Activated CD4-positive, alpha-beta T cell treated with anti-CD3 and anti-CD28 coated beads for 48 hours (primary cell): Measurements from ENCODE around the gene IL13RA1.
A peak's percentile ranks its signal among the peaks of the same experiment; 100 is the strongest.
"Not testable (repeated sequence)": the region's sequence is repeated elsewhere in the genome, so short reads cannot be mapped to it uniquely, and the experiment has no call there.

Experiments
- DNase-seq: peaks from one replicate; pipeline ENCODE4 v3.0.0-alpha.2; 2020

The IL13RA1 gene

DNA sequence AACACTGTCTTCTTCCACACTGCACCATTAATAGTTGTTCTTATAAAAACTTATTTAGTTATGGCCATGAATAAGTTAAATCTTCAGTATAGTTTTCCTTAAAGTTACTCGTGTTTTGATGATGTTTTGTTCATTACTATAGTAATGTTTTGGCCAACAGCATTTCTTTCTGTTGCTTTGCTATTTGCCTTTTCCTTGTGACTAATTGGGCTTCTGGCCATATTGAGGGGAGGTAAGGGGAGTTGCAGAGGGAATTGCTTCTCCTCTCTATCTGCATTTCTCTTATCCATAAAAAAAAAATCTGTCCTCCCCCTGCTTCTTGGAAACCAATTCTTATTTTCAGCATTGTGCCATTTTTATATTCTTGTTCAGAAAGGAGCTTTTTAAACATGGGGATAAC, 53.5 kb downstream of the IL13RA1 start:
- no peak for DNase-seq

GRCh38 chrX:118795528-118796280, 68.3 kb downstream of the IL13RA1 start:
- no peak for DNase-seq

- DNase-seq, result no peak
Observed at GRCh38 chrX:118802857-118803256, 75.5 kb downstream of the IL13RA1 start.

- peak; percentile 40 for DNase-seq
Observed at GRCh38 chrX:118807151-118808017, 80.0 kb downstream of the IL13RA1 start.

- not testable (repeated sequence) for DNase-seq
Observed at GRCh38 chrX:118817257-118817656, 89.9 kb downstream of the IL13RA1 start.

DNA sequence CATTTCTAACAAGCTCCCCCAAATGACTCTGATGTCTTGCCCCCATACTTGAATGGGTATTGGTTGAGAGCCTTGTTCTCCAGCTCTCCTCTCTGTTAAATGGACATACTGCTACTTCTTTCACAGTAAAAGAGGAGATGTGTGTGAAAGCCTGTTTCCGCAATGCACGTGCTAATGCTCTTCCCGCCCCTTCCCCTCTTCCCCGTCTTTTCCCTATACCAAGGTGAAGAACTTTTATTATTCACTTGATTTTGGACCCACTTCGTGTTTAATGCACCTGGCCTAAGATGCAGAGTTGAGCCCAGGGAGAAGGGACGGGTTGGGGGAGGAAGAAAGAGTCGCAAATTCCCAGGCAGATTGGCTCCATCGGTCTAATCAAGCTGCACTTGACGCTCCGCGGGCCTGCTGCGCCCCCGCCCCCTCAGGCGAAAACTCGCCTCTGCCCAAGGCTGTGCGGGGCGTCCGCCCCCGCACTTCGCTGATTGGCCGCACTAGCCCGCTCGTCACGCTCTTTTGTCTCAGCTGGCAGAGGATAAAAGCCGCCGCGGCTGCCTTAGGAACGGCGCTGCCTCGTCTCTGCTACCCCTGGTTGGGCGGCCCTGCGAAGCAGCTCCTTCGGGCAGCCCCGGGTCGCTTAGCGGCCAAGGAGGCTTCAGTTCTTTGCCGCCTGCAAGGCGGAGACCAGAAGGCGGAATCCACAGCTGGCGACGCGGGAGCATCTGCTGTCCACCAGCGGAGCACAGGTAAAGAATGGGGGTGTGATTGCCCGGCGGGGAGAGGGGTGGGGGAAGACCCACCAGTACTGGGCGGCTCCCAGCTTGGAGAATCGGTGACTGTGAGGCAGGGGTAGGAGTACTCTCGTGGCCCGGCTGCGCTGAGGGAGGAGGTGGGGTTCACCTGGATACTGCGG, 96.1 kb downstream of the IL13RA1 start, which contains the start of gene ZCCHC12:
TSS of gene ZCCHC12 (plus strand) at position 562 of the 910 bp plus-strand sequence. CDS start 1,421 bp downstream, outside the sequence.
- DNase-seq, result peak; percentile 38

DNA sequence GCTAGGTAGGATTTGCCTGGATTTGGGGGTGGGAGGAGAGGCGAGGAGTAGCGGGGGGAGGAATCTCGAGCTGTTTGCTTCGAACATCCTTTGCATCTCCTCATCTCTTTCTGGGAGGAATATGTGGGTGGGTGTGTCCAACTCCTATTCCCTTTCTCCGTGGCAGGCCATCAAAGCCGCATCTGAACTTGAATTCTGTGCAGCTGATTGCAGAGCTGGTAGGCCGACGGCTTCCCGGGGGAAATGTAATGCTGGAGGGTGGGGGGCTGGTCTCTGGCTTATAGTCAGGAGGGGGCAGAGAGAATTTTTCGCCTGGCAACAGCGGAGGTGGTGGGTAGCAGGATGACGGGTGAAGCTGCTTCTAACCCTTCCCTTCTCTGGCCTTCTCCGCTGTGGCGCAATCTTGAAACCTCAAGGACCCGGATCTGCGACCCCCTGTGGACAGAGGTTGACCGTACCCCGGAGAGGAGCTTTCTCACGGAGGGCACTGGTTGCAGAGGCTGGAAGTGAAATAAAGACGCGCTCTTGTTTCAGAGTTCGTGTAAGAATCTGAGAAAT, 96.8 kb downstream of the IL13RA1 start:
- no peak for DNase-seq

DNA sequence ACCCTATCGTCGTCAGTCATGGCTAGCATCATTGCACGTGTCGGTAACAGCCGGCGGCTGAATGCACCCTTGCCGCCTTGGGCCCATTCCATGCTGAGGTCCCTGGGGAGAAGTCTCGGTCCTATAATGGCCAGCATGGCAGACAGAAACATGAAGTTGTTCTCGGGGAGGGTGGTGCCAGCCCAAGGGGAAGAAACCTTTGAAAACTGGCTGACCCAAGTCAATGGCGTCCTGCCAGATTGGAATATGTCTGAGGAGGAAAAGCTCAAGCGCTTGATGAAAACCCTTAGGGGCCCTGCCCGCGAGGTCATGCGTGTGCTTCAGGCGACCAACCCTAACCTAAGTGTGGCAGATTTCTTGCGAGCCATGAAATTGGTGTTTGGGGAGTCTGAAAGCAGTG, 97.8 kb downstream of the IL13RA1 start:
- no peak for DNase-seq

DNA sequence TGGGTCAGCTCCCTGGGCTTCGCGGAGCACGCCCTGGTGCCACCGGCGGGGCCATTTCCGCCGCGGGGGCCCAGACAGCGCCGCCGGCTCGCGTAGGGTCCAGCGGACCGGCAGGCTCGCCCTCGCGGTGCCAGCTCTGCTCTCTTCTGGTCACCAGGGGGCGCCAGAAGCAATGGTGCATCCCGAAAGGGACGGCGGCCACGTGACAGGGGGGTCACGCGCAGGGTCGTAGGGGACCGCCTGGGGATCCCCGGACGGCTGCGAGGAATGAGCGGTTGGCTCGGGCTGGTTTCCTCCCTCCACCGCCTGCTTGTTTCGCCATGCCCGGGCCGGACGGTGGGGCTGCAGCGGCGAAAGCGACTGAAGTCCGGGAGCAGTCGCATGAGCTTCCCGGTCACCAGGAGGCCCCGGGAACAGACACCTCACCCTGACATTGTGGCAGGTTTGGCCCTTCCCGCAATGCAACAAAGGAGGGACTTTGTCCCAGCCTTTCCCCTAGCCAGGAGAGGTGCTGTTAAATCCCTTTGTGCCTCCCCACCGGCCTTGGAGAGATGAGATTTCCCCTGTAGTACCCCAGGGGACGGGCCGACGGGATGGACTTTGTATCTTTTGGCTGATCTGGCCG, 112.0 kb downstream of the IL13RA1 start:
- DNase-seq, result peak; percentile 76
